ENCODE results near the gene CAPRIN1. TPM values are rescaled to one million over a fixed set of nuclear protein-coding genes. Genes with fewer than 3 reads are reported as not detected.
"Not testable (repeated sequence)": the region's sequence is repeated elsewhere in the genome, so short reads cannot be mapped to it uniquely, and the experiment has no call there.

The CAPRIN1 gene
- total RNA-seq, 1 donor from 2014 or later = 116 TPM

DNA sequence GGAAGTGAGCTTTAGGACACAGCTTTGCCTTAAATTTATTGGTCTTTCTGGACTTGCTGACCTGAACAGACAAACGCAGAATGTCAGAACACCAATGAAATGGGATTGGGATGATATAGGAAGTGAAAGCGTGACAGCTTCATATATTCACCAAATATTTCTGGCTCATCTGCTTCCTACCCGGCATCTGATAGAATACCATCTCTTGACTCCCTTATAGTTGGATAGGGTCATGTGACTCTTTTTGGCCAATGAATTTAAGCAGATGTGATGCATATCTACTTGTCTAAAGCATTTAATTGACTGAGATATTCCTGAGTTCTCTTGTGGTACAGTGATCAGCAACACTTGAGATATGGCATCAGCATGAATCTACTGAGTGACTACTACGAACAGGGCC is 2.5 kb upstream of the CAPRIN1 start:
- intact Hi-C loops (cut with micrococcal nuclease) = no loop called here
- DNase-seq = no peak
- no peak for ATAC-seq

DNA sequence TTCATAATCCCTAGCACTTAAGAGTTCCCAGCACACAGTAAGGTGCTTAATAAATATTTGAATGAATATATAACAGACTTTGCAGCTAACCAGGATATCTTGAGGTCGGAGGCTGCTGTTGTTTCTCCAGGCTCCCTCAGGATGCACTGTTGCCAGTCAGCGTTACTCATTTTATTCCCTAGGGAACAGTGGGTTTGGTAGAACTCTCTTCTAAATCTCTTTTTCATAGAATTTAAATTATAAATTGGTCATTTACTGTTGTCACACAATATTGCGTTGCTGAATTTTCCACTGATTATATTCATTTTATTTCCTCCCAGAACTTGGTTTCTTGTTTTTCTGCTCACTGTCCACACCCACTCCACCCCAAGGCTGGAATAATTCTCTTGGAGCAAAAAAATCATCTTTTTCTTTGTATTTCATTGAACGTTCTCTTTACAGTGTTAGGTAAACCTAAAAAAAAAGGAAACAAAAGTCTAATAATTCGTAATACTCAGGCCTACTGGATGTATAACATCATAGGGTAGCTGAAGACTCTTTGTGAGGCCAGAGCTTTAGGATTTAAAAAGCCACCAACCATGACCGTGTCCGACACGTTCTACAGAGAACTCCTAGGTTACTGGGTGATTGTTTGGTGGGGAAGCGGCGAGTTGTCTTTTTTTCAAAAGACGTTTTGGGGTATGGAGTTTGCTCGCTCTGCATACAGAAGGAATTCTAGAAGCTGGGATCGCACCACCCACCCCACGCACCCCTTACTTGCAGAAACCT is 766 bp upstream of the CAPRIN1 start:
- ATAC-seq (peak; percentile 14), DNase-seq (no peak)
- intact Hi-C loops (cut with micrococcal nuclease) = no loop called here

DNA sequence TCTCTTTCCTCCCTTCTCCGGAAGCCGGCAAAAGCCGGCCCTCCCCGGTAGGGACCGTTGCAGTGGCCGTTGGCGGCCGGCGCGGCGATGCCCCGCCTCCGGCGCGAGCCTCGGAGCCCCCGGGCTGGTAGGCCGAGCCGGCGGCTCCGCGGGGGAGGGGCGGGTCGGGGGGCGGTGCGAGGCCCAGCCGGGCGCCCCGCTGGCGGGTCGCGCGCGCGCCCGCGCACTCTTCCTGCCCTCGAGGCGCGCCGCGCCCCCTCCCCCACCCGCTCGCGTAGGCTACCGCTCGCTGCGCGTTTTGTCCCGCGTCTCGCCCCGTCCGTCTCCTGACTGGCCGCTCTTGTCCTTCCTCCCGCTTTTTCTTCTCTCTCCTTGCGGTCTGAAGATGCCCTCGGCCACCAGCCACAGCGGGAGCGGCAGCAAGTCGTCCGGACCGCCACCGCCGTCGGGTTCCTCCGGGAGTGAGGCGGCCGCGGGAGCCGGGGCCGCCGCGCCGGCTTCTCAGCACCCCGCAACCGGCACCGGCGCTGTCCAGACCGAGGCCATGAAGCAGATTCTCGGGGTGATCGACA is 591 bp downstream of the CAPRIN1 start:
- ATAC-seq (peak; percentile 88), DNase-seq (peak; percentile 98)
- intact Hi-C loops (cut with micrococcal nuclease) = no loop called here

DNA sequence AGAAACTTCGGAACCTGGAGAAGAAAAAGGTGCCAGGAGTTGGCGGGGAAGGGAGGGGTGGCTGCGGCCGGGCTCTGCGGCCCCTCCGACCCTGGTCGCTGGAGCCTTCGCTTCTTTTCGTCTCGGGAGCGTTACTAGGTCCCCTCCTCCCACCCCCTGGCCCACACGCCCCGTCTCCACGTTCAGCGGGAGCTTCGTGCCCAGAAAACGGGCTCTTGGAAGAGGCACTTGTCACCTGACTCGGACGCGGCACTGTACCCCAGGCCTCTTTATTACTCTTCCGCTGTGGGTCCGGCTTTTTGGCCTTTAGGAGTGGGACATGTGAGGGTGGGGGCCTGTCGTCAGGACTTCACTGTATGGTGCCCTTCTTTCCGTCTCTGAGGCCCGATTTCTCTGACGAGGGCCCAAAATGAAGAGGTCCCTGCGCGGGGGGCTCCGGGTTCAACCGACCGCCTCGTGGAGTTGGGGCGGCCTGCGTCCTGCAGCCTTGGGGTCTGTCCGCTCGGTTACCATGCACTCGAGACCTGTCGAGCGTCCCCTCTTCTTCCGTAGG is 1.2 kb downstream of the CAPRIN1 start:
- intact Hi-C loops (cut with micrococcal nuclease) = no loop called here

DNA sequence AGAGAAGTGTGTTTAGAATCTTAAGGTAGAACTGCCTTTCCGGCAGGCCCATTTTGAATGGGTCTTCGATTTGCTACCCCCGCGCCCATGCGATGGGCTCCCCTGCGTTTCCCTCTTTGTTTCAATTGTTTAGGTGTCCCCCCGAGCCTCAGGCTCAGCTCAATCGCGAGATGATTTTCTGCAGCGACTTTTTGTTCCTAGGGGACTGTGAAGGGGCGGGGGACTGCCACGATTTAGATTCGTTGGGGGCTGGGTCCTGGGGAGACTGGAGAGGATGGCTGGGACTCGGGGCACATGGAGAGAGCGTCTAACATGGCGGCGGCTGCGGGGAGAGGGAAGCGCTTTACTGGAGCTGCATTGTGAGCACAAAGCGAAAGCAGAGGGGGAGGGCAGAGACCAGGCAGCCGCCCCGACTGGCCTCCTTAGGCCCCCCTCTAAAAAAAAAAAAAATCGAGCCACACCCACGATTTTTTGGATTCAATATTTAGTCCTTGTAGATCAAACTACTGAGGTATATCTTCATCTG is 1.7 kb downstream of the CAPRIN1 start:
- intact Hi-C loops (cut with micrococcal nuclease) = no loop called here
- peak; percentile 79 for DNase-seq
- ATAC-seq = peak; percentile 47

More for the DNA sequence above, 1.2 kb downstream of the CAPRIN1 start:
- peak; percentile 35 for DNase-seq
- no peak for ATAC-seq

DNA sequence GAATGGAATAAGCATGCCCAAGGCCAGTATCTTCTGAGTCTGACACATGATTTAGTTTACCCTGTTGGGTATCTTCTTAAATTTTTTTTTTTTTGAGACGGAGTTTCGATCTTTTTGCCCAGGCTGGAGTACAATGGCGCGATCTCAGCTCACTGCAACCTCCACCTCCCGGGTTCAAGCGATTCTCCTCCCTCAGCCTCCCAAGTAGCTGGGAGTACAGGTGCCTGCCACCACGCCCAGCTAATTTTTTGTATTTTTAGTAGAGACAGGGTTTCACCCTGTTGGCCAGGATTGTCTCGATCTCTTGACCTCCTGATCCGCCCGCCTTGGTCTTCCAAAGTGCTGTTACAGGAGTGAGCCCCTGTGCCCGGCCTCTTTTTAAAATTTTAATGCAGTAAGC is 2.8 kb downstream of the CAPRIN1 start:
- ATAC-seq; DNase-seq; intact Hi-C loops (cut with micrococcal nuclease): not testable (repeated sequence)

DNA sequence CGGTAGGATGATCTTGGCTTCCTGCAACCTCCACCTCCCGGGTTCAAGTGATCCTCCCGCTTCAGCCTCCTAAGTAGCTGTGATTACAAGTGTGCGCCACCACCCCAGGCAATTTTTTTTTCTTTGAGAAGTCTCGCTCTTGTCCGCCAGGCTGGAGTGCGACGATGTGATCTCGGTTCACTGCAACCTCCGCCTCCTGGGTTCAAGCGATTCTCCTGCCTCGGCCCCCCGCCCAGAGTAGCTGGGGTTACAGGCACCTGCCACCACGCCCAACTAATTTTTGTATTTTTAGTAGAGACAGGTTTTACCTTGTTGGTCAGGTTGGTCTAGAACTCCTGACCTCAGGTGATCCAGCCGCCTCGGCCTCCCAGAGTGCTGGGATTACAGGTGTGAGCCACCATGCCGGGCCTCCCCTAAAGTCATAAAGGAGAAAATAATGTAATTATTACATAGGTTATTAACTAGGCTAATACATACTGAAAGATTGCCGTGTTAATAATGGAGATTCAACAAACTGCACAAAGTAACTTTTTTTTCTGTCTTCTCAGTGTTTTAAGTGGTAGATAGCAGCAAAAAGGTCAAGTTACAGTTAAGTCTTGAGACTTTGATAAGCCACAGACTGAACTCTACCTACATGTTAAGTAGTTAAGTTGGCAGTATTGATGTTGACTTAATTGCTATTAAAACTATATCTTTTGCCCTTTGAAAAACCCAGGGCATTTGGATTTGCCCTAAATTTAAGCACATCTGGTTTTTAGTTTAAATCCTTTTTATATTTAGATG is 3.9 kb downstream of the CAPRIN1 start:
- intact Hi-C loops (cut with micrococcal nuclease) = no loop called here
- DNase-seq (no peak), ATAC-seq (no peak)

DNA sequence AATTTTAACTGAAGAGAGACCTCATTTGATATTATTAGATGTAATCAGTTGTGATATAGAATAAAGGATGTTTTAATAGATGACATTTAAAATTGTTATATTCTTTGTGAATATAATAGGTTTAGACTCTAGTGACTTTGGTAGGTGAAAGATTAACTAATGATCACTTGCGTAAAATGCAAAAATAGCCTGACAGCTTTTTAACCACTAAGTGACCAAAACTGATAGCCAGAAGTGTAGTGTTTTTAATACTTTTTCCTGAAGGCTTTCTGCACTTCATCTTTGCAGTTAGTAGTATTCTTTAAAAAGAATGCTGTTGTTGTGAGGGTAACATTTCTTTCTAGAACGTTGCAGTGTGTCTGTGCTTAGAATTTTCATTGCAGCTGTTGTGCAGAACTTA is 5.1 kb downstream of the CAPRIN1 start:
- intact Hi-C loops (cut with micrococcal nuclease) = no loop called here
- ATAC-seq (no peak), DNase-seq (no peak)

DNA sequence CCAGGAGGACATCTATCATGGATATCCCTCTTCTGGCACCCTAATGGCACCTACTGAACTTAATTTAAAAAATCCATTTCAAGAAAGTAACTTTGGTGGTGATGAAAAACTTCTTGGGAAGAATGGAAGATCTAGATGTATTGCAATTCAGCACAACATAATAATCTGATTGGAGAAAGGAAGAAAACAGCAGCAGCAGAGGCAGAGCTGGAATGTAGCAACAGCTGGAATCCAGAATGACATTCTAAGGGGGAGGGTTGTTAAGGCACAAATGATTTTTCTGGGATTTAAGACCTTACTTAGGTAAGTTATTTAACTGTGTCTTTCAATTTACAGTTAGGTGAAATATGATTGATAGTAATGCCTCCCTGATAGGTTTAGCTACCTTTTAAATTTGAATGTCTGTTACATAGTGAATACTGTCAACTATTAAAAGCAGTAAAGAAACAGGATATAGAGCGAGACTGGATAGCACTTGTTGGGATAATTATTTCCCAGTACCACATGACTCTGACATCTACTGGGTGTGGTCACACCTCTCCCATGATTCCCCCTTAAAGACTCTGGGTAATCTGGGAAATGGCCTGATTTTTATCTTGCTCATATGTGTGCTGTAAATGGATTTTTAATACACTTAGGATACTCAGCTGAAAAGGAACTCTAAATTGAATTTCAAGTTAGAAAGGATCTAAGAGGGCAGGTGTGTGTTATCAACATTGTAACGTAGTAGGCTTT is 11.7 kb downstream of the CAPRIN1 start:
- intact Hi-C loops (cut with micrococcal nuclease) = no loop called here
- no peak for ATAC-seq
- DNase-seq = no peak

DNA sequence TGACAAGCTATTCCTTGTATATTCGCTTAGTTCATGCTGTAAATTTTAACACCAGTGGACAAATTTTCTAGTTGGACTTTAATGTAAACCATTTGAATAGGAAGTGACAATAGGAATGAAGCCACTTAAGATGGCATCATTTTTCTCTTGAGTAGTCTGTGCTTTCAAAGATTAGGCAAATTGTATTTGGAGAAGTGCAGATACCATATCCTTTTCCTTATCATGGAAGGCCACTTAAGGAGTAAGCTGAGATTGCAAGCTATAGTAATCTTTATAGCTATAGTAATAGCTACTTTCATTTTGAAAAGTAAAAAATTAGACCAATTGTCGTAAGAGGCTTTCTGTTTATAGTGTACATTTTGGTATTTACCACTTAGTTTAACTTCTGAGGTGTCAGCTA is 12.8 kb downstream of the CAPRIN1 start:
- intact Hi-C loops (cut with micrococcal nuclease) = no loop called here
- DNase-seq = no peak
- no peak for ATAC-seq

DNA sequence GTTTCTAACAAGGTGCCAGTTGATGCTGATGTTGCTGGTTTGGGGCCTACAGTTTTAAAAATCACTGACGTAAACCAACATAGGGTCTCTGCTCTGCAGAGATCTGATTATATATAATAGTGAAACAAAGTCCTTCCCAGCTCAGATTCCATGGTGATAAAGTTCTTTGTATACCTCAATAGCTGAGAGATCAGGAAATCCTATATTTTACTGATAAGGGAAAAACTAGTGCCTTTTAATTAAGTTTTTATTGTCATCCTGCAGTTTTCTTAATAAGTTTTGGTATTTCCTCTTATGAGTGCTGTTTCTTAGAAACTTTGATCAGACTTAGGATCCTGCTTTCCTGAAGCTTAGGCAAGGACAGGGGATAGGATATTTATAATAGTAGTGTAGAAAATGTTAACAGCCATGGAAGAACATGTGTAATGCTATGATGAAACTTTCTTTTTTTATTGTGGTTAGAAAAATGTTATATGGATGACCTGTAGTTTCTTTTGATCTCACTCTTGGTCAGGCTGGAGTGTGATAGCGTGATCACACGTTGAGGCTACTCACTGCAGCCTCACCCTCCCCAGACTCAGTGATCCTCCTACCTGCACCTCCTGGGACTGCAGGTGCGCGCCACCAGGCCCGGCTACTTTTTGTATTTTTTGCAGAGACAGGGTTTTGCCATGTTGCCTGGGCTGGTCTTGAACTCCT is 14.1 kb downstream of the CAPRIN1 start:
- intact Hi-C loops (cut with micrococcal nuclease) = no loop called here
- DNase-seq (no peak), ATAC-seq (no peak)

DNA sequence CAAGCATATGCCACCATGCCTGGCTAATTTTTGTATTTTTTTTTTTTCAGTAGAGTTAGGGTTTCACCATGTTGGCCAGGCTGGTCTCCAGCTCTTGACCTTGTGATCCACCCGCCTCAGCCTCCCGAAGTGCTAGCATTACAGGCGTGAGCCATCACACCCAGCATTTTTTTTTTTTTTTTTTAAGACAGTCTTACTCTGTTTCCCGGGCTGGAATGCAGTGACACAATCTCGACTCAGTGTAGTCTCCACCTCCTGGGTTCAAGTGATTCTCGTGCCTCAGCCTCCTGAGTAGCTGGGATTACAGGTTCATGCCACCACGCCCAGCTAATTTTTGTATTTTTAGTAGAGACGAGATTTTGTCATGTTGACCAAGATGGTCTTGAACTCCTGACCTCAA is 15.2 kb downstream of the CAPRIN1 start:
- ATAC-seq; DNase-seq; intact Hi-C loops (cut with micrococcal nuclease): not testable (repeated sequence)

DNA sequence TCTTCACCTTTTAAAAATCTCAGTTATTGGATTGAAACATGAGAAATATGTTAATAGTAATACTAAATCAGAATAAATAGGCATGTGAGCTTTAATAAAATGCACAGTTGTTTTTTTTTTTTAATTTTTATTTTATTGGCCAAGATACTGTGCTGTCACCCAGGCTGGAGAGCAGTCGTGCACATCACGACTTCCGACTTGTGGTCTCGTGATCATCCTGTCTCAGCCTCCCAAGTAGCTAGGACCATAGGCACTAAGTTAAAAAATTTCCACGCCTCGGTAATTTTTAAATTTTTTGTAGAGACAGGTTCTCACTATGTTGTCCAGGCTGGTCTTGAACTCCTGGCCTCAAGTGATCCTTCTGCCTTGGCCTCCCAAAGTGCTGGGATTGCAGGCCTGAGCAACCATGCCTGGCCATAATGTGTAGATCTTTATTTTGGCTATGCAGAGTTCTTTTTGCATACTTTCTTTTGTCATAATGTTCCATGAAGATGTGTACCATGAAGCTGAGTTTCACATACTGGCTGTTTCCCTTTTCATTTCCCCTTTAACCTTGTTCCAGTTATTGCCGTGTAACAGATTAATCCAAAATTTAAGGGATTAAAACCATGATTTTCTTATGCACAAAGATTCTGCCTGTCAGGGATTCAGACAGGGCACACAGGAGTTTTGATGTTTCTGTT is 16.0 kb downstream of the CAPRIN1 start:
- ATAC-seq = no peak
- DNase-seq = no peak
- intact Hi-C loops (cut with micrococcal nuclease) = no loop called here

DNA sequence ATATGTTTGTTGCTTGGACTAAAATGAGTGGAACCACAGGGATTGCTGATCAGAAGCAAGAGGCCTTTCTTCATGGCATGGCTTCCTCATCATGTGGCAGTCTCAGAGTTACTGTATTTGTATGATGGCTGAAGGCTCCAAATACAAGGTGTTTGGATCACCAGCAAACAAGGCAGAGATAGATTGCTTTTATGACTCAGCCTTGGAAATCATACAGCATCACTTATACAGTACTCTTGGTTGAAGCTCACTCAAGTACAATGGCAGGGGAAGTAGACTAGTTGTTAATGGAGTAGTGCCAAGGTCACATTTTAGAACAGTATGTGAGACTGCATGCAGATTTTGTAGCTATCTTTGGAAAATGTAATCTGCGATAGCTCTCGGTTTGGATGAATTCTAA is 16.6 kb downstream of the CAPRIN1 start:
- ATAC-seq = peak; percentile 90
- DNase-seq = no peak
- intact Hi-C loops (cut with micrococcal nuclease) = no loop called here

DNA sequence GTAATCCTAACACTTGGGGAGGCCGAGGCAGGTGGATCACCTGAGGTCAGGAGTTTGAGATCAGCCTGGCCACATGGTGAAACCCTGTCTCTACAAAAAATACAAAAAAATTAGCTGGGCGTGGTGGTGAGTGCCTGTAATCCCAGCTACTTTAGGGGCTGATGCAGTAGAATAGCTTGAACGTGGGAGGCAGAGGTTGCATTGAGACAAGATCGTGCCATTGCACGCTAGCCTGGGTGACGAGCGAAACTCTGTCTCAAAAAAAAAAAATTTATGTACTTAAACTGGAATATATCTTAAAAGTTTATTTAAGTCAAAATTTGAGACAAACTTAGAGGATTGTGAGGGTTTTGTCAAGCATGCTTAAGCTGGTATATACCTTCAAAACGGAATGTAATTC is 19.8 kb downstream of the CAPRIN1 start:
- ATAC-seq; DNase-seq; intact Hi-C loops (cut with micrococcal nuclease): not testable (repeated sequence)

DNA sequence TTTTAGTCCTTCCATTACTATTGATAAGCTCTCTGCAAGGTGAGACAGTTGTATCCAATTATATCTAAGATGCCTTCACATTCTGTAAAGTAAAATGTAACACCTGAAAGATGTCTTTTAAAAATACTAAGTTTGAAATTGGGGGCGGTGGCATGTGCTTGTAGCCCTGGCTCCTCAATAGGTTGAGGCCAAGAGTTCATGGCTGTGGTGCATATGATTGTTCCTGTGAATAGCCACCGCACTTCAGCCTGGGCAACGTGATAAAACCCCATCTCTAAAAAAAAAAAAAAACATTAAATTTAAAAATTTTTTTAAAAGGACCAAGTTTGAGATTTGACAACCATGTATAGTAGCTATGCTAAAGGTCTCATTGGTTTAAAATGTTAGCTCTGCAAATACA is 20.5 kb downstream of the CAPRIN1 start:
- ATAC-seq (no peak), DNase-seq (no peak)
- intact Hi-C loops (cut with micrococcal nuclease) = no loop called here

DNA sequence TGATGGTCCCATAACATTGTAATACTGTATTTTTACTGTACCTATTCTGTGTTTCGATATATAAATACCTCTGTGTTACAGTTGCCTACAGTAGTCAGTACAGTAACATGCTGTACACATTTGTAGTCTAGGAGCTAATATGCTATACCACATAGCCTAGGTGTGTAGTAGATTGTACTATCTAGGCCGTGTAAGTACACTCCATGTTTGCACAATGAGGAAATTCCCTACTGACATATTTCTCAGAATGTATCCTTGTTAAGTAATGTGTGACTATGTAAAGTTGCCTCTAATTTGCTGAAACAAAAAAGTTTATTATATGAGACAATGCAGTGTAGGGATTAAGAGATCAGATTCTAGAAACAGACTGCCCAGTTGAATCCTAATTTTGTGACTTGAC is 21.3 kb downstream of the CAPRIN1 start:
- no peak for ATAC-seq
- DNase-seq = no peak
- intact Hi-C loops (cut with micrococcal nuclease) = no loop called here

DNA sequence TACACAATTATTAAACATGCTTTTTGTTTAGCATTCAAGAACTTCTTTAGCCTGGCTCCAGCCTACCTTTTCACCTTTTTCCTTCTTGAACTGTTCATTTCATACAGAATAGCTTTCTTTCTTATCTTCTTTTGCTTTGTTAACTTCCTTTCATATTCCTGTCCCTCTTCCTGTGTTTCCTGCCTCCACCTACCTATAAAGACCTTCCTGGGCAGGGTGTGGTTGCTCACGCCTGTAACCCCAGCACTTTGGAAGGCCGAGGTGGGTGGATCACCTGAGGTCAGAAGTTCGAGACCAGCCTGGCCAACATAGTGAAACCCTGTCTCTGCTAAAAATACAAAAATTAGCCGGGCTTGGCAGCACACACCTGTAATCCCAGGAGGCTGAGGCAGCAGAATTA is 22.9 kb downstream of the CAPRIN1 start:
- DNase-seq = no peak
- intact Hi-C loops (cut with micrococcal nuclease) = no loop called here
- no peak for ATAC-seq
